ENCODE measurements around the gene TENM4. TPM values are rescaled to one million over a fixed set of nuclear protein-coding genes. Genes with fewer than 3 reads are reported as not detected.

TENM4 gene
- total and polyA plus RNA-seq, 2 of the 8 experiments (the other 6 are each of a cell fraction or from before 2014, with no cell fraction given) = 3.5 to 7.2 TPM

- TF ChIP-seq RXRA (IDR thresholded peaks at IDR 0.05; ENCODE audit: insufficient read depth, low read depth, low read length) = no peak
- TF ChIP-seq CHD1 (IDR thresholded peaks at IDR 0.05; ENCODE audit: low read depth, low read length) = no peak
- no peak for TF ChIP-seq TAF1 (IDR thresholded peaks at IDR 0.05; ENCODE audit: low read depth, low read length)
- no peak for TF ChIP-seq FOSL1 (IDR thresholded peaks at IDR 0.05; ENCODE audit: insufficient read depth, low read depth, low read length)
- TF ChIP-seq JUND (IDR thresholded peaks at IDR 0.05; ENCODE audit: low read length) = no peak
- TF ChIP-seq BACH1 (IDR thresholded peaks at IDR 0.05; ENCODE audit: low read length) = no peak
Observed at GRCh38 chr11:78800096-78800690, 640.6 kb downstream of the TENM4 start (continued).
